ENCODE measurements around the gene LTBP2. TPM values are rescaled to one million over a fixed set of nuclear protein-coding genes. Genes with fewer than 3 reads are reported as not detected.

The LTBP2 gene
- total RNA-seq, 1 experiment from 2014 or later: 7.6 TPM

GRCh38 chr14:74616996-74617700, 5.1 kb upstream of the LTBP2 start:
- in situ Hi-C loops (cut with HindIII; ENCODE audit: low pct_unique_long_range_greater_than_20kb, low sequenced_read_pairs): no loop called here
- peak; percentile 17 for DNase-seq (ENCODE audit: low read depth)

- in situ Hi-C loops (cut with HindIII; ENCODE audit: low pct_unique_long_range_greater_than_20kb, low sequenced_read_pairs): no loop called here
- DNase-seq (ENCODE audit: low read depth): peak; percentile 64
These were observed 4.5 kb upstream of the LTBP2 start for GRCh38 chr14:74616507-74616906.

DNA sequence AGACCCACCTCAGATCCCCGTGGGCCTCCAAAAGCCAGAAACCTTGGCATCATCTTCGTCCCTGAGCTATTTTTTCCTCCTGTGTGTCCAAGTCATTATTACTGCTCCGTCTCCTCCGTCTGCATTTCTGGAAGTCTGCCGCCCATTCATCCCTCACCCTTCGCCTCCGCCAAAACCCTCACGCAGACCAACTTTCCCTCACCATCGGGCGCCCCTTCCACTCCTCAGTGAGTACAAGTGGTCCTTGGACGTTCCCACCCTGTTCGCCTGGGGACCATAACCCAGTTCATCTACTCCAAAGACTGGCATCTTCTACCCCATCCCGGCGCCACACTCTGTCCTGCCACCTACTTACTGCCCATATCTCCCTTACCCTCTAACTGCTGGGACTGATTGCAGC, 3.7 kb upstream of the LTBP2 start:
- no peak for DNase-seq (ENCODE audit: low read depth)
- in situ Hi-C loops (cut with HindIII; ENCODE audit: low pct_unique_long_range_greater_than_20kb, low sequenced_read_pairs): no loop called here

DNA sequence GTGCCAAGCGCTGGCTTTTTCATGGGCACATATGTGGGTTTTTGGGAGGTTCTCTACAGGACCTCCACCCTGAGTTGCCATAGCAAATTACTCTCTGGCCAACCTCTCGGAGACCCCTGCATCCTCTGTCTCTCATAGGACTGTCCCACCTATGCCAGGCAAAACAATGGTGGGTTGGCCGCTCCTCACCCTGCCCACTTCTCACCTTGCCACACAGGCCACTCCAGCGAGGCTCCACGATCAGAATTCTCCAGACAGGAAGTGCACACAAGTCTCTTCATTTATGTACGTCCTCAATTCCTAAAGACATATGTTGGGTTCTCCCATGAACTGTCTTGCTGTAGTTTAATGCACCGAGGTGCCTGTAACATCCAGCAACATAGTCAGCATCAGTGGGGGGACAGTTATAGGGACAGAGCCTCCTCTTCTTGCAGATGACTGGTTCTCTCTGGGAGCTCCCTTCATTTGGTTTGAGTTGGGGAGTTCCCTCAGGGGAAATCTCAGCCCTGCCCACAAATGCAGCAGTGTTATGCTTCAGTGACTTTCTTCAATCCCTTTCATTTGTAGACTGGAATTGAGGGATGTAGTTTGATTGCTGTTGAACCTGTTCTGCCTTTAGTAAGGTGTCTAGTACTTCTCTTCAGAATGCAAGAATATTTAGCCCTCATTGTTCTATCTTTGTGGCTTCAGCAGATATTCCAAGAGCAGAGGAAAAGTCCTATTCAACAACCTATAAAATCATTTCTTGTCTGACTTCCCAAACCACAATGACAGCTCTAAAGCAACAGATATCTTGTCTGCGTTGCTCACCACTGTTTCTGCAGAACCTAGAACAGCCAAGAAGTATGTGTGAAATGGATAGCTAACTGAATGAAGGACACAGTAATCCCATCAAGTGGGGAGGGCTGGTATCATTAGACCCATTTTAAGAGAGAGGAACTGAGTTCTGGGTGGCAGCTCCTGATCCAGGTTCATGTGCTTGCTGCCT, 2.8 kb upstream of the LTBP2 start:
- no peak for DNase-seq (ENCODE audit: low read depth)
- in situ Hi-C loops (cut with HindIII; ENCODE audit: low pct_unique_long_range_greater_than_20kb, low sequenced_read_pairs): no loop called here

- DNase-seq (ENCODE audit: low read depth): no peak
- in situ Hi-C loops (cut with HindIII; ENCODE audit: low pct_unique_long_range_greater_than_20kb, low sequenced_read_pairs): no loop called here
These were observed 1.3 kb upstream of the LTBP2 start for GRCh38 chr14:74613211-74613914.

- in situ Hi-C loops (cut with HindIII; ENCODE audit: low pct_unique_long_range_greater_than_20kb, low sequenced_read_pairs): no loop called here
- peak; percentile 52 for DNase-seq (ENCODE audit: low read depth)
These were observed 449 bp upstream of the LTBP2 start for GRCh38 chr14:74612350-74613021.

- DNase-seq (ENCODE audit: low read depth): no peak
- in situ Hi-C loops (cut with HindIII; ENCODE audit: low pct_unique_long_range_greater_than_20kb, low sequenced_read_pairs): no loop called here
These were observed 979 bp downstream of the LTBP2 start for GRCh38 chr14:74610866-74611649.

GRCh38 chr14:74610199-74610865, 1.7 kb downstream of the LTBP2 start:
- in situ Hi-C loops (cut with HindIII; ENCODE audit: low pct_unique_long_range_greater_than_20kb, low sequenced_read_pairs): no loop called here
- no peak for DNase-seq (ENCODE audit: low read depth)

DNA sequence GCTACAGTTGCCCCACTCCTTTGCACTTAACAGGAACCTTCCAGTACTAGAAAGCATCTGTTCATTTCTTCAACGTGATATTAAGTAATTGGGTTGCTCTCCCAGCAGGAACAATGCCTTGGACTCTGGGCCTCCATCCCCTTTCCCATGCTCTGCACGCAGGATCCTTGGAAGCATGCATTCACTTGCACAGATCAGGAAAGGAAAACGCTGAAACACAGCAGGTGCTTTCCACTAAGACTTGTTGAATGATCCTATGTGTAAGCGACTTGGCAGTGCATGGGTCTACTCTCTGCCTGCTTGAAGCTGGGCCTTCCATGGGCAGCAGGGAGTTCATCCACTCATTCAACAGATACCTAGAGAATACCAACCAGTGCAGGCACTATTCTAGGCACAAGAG, 2.3 kb downstream of the LTBP2 start:
- in situ Hi-C loops (cut with HindIII; ENCODE audit: low pct_unique_long_range_greater_than_20kb, low sequenced_read_pairs): no loop called here
- no peak for DNase-seq (ENCODE audit: low read depth)

DNA sequence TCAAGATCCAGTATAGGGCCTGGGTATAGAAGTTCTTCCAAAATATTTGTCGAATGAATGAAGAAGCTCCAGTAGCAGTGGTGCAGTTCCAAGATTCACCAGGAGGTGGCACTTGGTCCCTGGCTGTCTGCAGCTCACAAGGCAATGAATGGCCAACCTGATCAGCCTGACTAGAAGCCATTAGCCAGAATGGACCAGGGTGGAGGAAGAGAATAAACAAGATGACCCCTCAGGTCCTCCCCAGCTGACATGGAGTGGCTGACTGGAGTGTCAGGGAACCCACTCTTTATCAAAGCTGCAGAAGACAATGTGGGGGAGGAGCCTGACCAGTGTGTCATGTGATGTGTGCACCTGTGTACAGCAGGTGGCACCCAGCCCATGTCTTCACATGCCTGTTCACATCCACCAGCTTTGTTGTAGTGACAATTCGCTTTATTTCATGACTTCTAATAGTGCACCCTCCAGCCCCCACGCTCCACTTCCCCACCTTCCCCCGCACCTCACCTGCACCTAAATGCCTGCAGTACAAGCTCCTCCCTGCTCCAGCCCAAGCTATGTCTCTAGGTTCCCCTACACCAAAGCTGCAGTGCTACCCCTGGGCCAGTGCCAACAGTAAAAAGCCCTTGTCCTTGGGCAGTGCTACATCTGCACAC, 3.0 kb downstream of the LTBP2 start:
- peak; percentile 65 for DNase-seq (ENCODE audit: low read depth)
- in situ Hi-C loops (cut with HindIII; ENCODE audit: low pct_unique_long_range_greater_than_20kb, low sequenced_read_pairs): no loop called here

- in situ Hi-C loops (cut with HindIII; ENCODE audit: low pct_unique_long_range_greater_than_20kb, low sequenced_read_pairs): no loop called here
- no peak for DNase-seq (ENCODE audit: low read depth)
These were observed 5.3 kb downstream of the LTBP2 start for GRCh38 chr14:74606727-74607126.

GRCh38 chr14:74605531-74606223, 6.4 kb downstream of the LTBP2 start:
- in situ Hi-C loops (cut with HindIII; ENCODE audit: low pct_unique_long_range_greater_than_20kb, low sequenced_read_pairs): no loop called here
- DNase-seq (ENCODE audit: low read depth): no peak

DNA sequence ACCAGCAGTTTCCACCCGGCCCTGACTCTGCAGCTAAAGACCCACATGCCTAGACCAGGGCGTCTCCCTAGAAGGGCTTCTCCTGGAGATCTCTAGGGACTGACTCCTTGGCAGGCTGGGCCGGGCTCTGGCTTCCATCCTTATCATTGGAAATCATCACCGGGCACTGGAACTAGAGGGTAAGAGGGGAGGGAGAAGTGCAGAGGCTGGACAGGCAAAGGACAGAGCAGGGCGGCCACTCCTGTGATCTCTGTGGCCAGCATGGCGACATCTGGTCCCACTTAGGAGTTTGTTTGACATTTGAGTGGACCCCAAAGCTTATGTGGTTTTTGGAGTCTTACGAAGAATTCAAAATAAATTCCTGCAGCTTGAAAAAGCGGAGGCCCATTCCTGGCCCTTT, 7.1 kb downstream of the LTBP2 start:
- in situ Hi-C loops (cut with HindIII; ENCODE audit: low pct_unique_long_range_greater_than_20kb, low sequenced_read_pairs): no loop called here
- no peak for DNase-seq (ENCODE audit: low read depth)

- in situ Hi-C loops (cut with HindIII; ENCODE audit: low pct_unique_long_range_greater_than_20kb, low sequenced_read_pairs): no loop called here
- no peak for DNase-seq (ENCODE audit: low read depth)
These were observed 7.9 kb downstream of the LTBP2 start for GRCh38 chr14:74604157-74604556.

GRCh38 chr14:74601982-74602381, 10.1 kb downstream of the LTBP2 start:
- DNase-seq (ENCODE audit: low read depth): no peak
- in situ Hi-C loops (cut with HindIII; ENCODE audit: low pct_unique_long_range_greater_than_20kb, low sequenced_read_pairs): no loop called here

DNA sequence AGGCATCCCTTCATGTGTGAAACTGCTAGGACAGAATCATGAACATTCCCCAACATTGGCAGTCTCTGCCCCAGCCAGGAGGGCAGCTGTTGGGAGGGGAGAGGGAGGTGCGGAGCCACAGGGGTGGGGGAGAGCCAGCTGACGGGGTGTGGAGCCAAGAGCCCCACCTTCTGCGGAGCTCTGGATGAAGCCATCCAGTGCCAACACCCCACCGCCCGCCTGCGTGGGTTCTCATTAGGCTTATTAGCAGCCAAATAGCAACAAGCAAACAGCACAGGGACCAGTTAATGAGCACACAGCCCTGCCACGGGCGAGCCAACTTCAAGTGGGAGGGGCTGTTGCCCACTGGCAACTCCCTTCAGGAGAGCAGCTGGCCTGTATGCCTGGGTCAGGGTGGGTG, 12.1 kb downstream of the LTBP2 start:
- no peak for DNase-seq (ENCODE audit: low read depth)
- in situ Hi-C loops (cut with HindIII; ENCODE audit: low pct_unique_long_range_greater_than_20kb, low sequenced_read_pairs): no loop called here

Measured in Caki2 (cell line).